HEK293 (cell line): ENCODE results near the gene B4GALT7.

Source experiments
- CTCF ChIA-PET: fragments of 350-600 bp; formaldehyde crosslinking; extraction: SDS; loops from one replicate; lab custom pipeline; 2021; ENCODE audit warnings: antibody characterized with exemption; lab: Yijun Ruan, JAX
- POLR2A ChIA-PET: fragments of 300-600 bp; formaldehyde crosslinking; extraction: SDS; loops from one replicate; lab custom pipeline; 2020; ENCODE audit warnings: antibody characterized with exemption, inconsistent platforms; lab: Yijun Ruan, JAX
- H3K27ac ChIP-seq: fragments of 200-500 bp; sonication (Bioruptor generic); 2 replicates; pipeline ENCODE4 v1.5.1; 2014; ENCODE audit warnings: low read depth, low read length, control low read depth, inconsistent platforms; ENCODE audit errors: extremely low read depth
- H3K36me3 ChIP-seq, 2 experiments: fragments of 200-500 bp in 1 of 2; sonication (Bioruptor generic) in 1 of 2; 1 replicate in 1 of 2; 2 replicates in 1 of 2; pipeline ENCODE4 v1.5.1; 2014 to 2017; ENCODE audit warnings: inconsistent platforms in 2 of 2, low read length in 2 of 2; ENCODE audit not compliant: control insufficient read depth in 2 of 2, insufficient read depth in 1 of 2
- H3K4me1 ChIP-seq: fragments of 200-500 bp; sonication (Bioruptor generic); 2 replicates; pipeline ENCODE4 v1.5.1; 2014; ENCODE audit warnings: mild to moderate bottlenecking, low read length, inconsistent platforms; ENCODE audit not compliant: control insufficient read depth, insufficient read depth
- H3K4me3 ChIP-seq: 2 replicates; pipeline ENCODE4 v1.5.1; 2011; ENCODE audit warnings: low read depth, mild to moderate bottlenecking, control low read depth, low read length, moderate library complexity
- H3K9me3 ChIP-seq: fragments of 200-500 bp; sonication (Bioruptor generic); 2 replicates; pipeline ENCODE4 v1.5.1; 2014; ENCODE audit warnings: low read depth, low read length, inconsistent platforms; ENCODE audit not compliant: control insufficient read depth, insufficient read depth
- BCL6B ChIP-seq: fragments of 450-650 bp; formaldehyde crosslinking; IDR thresholded peaks from 2 replicates; pipeline ENCODE4 v1.5.1; 2017; ENCODE audit warnings: missing biosample characterization, missing genetic modification characterization
- GLIS2 ChIP-seq: fragments of 450-650 bp; formaldehyde crosslinking; IDR thresholded peaks from 2 replicates; pipeline ENCODE4 v1.5.1; 2016; ENCODE audit warnings: missing biosample characterization, missing genetic modification characterization
- KLF17 ChIP-seq: fragments of 450-650 bp; formaldehyde crosslinking; IDR thresholded peaks from 2 replicates; pipeline ENCODE4 v1.5.1; 2016; ENCODE audit warnings: missing biosample characterization, missing genetic modification characterization
- SP2 ChIP-seq: fragments of 450-650 bp; formaldehyde crosslinking; IDR thresholded peaks from 2 replicates; pipeline ENCODE4 v1.5.1; 2016; ENCODE audit warnings: missing biosample characterization, missing genetic modification characterization
- YY1 ChIP-seq: fragments of 450-650 bp; formaldehyde crosslinking; IDR thresholded peaks from 2 replicates; pipeline ENCODE4 v1.5.1; 2018; ENCODE audit warnings: missing biosample characterization, missing genetic modification characterization
- ZBTB6 ChIP-seq: fragments of 450-650 bp; formaldehyde crosslinking; IDR thresholded peaks from 2 replicates; pipeline ENCODE4 v1.5.1; 2017; ENCODE audit warnings: missing biosample characterization, missing genetic modification characterization
- ZEB2 ChIP-seq: fragments of 450-650 bp; formaldehyde crosslinking; IDR thresholded peaks from 2 replicates; pipeline ENCODE4 v1.5.1; 2016; ENCODE audit warnings: missing biosample characterization, missing genetic modification characterization
- ZIC2 ChIP-seq: fragments of 450-650 bp; formaldehyde crosslinking; IDR thresholded peaks from 2 replicates; pipeline ENCODE4 v1.5.1; 2016; ENCODE audit warnings: missing biosample characterization, missing genetic modification characterization
- ZNF335 ChIP-seq: fragments of 450-650 bp; formaldehyde crosslinking; conservative IDR thresholded peaks from 2 replicates; pipeline ENCODE4 v1.5.1; 2016; ENCODE audit warnings: missing biosample characterization, missing genetic modification characterization
- ZNF341 ChIP-seq: fragments of 450-650 bp; formaldehyde crosslinking; IDR thresholded peaks from 2 replicates; pipeline ENCODE4; 2016; ENCODE audit warnings: low read depth, missing biosample characterization, missing genetic modification characterization
- ZNF391 ChIP-seq: fragments of 450-650 bp; formaldehyde crosslinking; IDR thresholded peaks from 2 replicates; pipeline ENCODE4 v1.5.1; 2016; ENCODE audit warnings: low read depth, missing biosample characterization, missing genetic modification characterization, borderline replicate concordance
- ZNF423 ChIP-seq: fragments of 450-650 bp; formaldehyde crosslinking; IDR thresholded peaks from 2 replicates; pipeline ENCODE4 v1.5.1; 2016; ENCODE audit warnings: missing biosample characterization, missing genetic modification characterization
- ZNF513 ChIP-seq: fragments of 450-650 bp; IDR thresholded peaks from 2 replicates; pipeline ENCODE4 v1.5.1; 2018; ENCODE audit warnings: missing biosample characterization, missing genetic modification characterization
- ZNF549 ChIP-seq: fragments of 450-650 bp; IDR thresholded peaks from 2 replicates; pipeline ENCODE4 v1.5.1; 2018; ENCODE audit warnings: missing biosample characterization, missing genetic modification characterization, mild to moderate bottlenecking, inconsistent platforms, moderate library complexity
- ZNF660 ChIP-seq: fragments of 450-650 bp; IDR thresholded peaks from 2 replicates; pipeline ENCODE4 v1.5.1; 2018; ENCODE audit warnings: missing biosample characterization, mild to moderate bottlenecking, missing genetic modification characterization
- ZNF670 ChIP-seq: fragments of 450-650 bp; formaldehyde crosslinking; IDR thresholded peaks from 2 replicates; pipeline ENCODE4 v1.5.1; 2016; ENCODE audit warnings: missing biosample characterization, missing genetic modification characterization, low read depth
- ZNF692 ChIP-seq: fragments of 450-650 bp; formaldehyde crosslinking; IDR thresholded peaks from 2 replicates; pipeline ENCODE4 v1.5.1; 2016; ENCODE audit warnings: missing biosample characterization, missing genetic modification characterization
- ZNF701 ChIP-seq: fragments of 450-650 bp; formaldehyde crosslinking; IDR thresholded peaks from 2 replicates; pipeline ENCODE4 v1.5.1; 2016; ENCODE audit warnings: missing biosample characterization, missing genetic modification characterization
- ZNF777 ChIP-seq: fragments of 450-650 bp; formaldehyde crosslinking; IDR thresholded peaks from 2 replicates; pipeline ENCODE4 v1.5.1; 2017; ENCODE audit warnings: missing biosample characterization, missing genetic modification characterization, borderline replicate concordance
- ZSCAN23 ChIP-seq: fragments of 450-650 bp; formaldehyde crosslinking; IDR thresholded peaks from 2 replicates; pipeline ENCODE4 v1.5.1; 2016; ENCODE audit warnings: missing biosample characterization, missing genetic modification characterization
- TF ChIP-seq, protein P1 (sequence below): fragments of 450-650 bp; formaldehyde crosslinking; conservative IDR thresholded peaks from 2 replicates; pipeline ENCODE4 v1.5.1; 2016; ENCODE audit warnings: low read depth, missing biosample characterization, missing genetic modification characterization
- TF ChIP-seq, protein P2 (sequence below): fragments of 450-650 bp; IDR thresholded peaks from 2 replicates; pipeline ENCODE4 v1.5.1; 2018; ENCODE audit warnings: missing biosample characterization, mild to moderate bottlenecking, missing genetic modification characterization

Gene B4GALT7

DNA sequence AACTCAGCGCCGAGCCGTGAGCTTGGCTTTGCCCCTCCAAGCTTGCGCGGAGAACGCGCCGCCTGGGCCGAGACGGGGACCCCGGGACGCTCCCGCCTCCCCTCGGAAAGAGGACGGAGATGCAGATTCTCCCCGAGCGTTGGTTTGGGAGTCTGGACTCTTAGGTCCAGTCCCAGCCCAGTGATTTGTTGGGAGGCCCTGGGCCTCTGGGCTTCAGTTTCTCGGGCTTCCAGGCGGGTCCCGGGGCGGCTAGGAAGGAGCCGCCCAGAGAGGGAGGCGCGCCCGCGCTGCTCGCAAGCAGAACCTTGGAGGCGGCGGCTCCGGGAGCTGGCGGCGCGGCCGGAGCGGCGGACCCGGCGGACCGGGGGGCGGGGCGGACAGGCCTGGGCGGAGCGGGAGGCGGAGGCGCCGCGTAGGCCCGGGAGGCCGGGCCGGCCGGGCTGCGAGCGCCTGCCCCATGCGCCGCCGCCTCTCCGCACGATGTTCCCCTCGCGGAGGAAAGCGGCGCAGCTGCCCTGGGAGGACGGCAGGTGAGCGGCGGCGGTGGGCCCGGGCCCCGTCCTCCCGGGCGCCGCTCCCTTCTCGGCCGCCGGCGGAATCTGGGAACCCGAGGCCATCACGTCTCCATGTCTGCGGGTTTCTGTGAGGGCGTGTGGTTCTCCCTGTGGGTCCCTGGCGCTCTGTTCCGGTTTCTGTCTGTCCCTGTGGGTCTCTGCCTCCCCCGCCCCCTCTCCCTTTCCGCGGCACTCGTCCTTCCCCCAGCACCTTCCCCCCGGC lies at the start of gene B4GALT7:
TSS of gene B4GALT7 (plus strand) at position 402 of the 777 bp plus-strand sequence. CDS start at position 481, 79 bp downstream.
- Histone ChIP-seq H3K36me3 (peaks cover 3 to 20% of the 10 kb centered on the region in 2 experiments; a peak in 1 of 3 replicates), H3K4me1 (0 out of 2 replicates have a peak, but pooled peaks cover 2% of the 10 kb centered on the region), H3K27ac (peak within 1 kb of the TSS; percentile 74), H3K9me3 (no peaks in the 10 kb centered on the region), H3K4me3 (peak within 1 kb of the TSS; percentile 67)
- ChIA-PET POLR2A (interaction anchor here (0.7 to 2.3 kb wide), 7 partner anchors 8 to 604 kb away, joined by 3 to 6 read pairs (median 3); partner anchors contain the start of genes FAM193B, HNRNPAB and TMED9), CTCF (interaction anchor here (1.9 kb wide), 1 partner anchor 7 kb away, joined by 4 read pairs; no protein-coding TSS in a partner anchor)
- no peak for TF ChIP-seq ZNF549 (tag by site-specific recombination)
- TF ChIP-seq ZSCAN23 (tag by site-specific recombination) = no peak
- TF ChIP-seq BCL6B (tag by site-specific recombination) = no peak
- peak; percentile 73; the same call in 1 of the 2 replicates for TF ChIP-seq YY1
- TF ChIP-seq, protein P1, sequence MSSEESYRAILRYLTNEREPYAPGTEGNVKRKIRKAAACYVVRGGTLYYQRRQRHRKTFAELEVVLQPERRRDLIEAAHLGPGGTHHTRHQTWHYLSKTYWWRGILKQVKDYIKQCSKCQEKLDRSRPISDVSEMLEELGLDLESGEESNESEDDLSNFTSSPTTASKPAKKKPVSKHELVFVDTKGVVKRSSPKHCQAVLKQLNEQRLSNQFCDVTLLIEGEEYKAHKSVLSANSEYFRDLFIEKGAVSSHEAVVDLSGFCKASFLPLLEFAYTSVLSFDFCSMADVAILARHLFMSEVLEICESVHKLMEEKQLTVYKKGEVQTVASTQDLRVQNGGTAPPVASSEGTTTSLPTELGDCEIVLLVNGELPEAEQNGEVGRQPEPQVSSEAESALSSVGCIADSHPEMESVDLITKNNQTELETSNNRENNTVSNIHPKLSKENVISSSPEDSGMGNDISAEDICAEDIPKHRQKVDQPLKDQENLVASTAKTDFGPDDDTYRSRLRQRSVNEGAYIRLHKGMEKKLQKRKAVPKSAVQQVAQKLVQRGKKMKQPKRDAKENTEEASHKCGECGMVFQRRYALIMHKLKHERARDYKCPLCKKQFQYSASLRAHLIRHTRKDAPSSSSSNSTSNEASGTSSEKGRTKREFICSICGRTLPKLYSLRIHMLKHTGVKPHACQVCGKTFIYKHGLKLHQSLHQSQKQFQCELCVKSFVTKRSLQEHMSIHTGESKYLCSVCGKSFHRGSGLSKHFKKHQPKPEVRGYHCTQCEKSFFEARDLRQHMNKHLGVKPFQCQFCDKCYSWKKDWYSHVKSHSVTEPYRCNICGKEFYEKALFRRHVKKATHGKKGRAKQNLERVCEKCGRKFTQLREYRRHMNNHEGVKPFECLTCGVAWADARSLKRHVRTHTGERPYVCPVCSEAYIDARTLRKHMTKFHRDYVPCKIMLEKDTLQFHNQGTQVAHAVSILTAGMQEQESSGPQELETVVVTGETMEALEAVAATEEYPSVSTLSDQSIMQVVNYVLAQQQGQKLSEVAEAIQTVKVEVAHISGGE (tag by site-specific recombination) = peak; percentile 98
- TF ChIP-seq, protein P2, sequence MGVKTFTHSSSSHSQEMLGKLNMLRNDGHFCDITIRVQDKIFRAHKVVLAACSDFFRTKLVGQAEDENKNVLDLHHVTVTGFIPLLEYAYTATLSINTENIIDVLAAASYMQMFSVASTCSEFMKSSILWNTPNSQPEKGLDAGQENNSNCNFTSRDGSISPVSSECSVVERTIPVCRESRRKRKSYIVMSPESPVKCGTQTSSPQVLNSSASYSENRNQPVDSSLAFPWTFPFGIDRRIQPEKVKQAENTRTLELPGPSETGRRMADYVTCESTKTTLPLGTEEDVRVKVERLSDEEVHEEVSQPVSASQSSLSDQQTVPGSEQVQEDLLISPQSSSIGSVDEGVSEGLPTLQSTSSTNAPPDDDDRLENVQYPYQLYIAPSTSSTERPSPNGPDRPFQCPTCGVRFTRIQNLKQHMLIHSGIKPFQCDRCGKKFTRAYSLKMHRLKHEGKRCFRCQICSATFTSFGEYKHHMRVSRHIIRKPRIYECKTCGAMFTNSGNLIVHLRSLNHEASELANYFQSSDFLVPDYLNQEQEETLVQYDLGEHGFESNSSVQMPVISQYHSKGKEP = peak; percentile 72
- no peak; the same call in 1 of the 2 replicates for TF ChIP-seq ZIC2 (tag by site-specific recombination)
- TF ChIP-seq ZBTB6 (tag by site-specific recombination) = peak; percentile 56; the same call in 1 of the 2 replicates
- TF ChIP-seq ZNF670 (tag by site-specific recombination) = no peak
- TF ChIP-seq ZNF692 (tag by site-specific recombination) = peak; percentile 90
- TF ChIP-seq ZEB2 (tag by site-specific recombination) = 0 out of 2 replicates have a peak, but pooled peaks have one; percentile 15
- peak; percentile 85 for TF ChIP-seq ZNF335 (tag by site-specific recombination)
- TF ChIP-seq ZNF777 (tag by site-specific recombination) = peak; percentile 65; the same call in 1 of the 2 replicates
- peak; percentile 13; the same call in 1 of the 2 replicates for TF ChIP-seq ZNF391
- TF ChIP-seq ZNF701 = no peak
- peak; percentile 81 for TF ChIP-seq GLIS2 (tag by site-specific recombination)
- peak; percentile 69 for TF ChIP-seq ZNF341 (tag by site-specific recombination)
- TF ChIP-seq ZNF423 = no peak
- peak; percentile 52; the same call in 1 of the 2 replicates for TF ChIP-seq SP2
- peak; percentile 11 for TF ChIP-seq KLF17 (tag by site-specific recombination)
- TF ChIP-seq ZNF660 = peak; percentile 96
- peak; percentile 44; the same call in 1 of the 2 replicates for TF ChIP-seq ZNF513 (tag by site-specific recombination)
